ENCODE data around the gene STUM. TPM values are rescaled to one million over a fixed set of nuclear protein-coding genes. Genes with fewer than 3 reads are reported as not detected.

Gene STUM
- total and polyA plus RNA-seq, 10 of the 15 experiments (the other 5 are each of a cell fraction or from before 2014, with no cell fraction given): under 0.01 to 0.15 (median 0.09) TPM; not detected in 5

DNA sequence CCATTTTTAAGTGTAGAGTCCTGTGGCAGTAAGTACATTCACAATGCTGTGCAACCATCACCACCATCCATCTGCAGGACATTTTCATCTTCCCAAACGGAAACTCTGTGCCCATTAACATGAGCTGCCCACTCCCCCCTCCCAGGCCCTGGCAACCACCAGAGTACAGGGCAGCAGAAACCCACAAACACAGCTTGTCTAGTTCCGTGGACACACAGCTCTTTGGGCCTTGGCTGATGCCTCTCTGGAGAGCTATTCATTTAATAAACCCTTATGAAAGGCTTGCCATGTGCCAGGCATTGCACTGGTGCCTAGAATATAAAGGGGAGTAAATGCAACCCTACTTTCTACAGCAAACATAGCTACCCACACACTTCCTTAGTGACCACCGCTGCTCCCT lies 28.0 kb downstream of the STUM start:
- RAD21 ChIA-PET (ENCODE audit: unreplicated experiment): no interaction called here
- Histone ChIP-seq H3K4me3 (no peak overlapping the region), H3K9ac (ENCODE audit: control insufficient read depth, insufficient read depth, low read length) (no peak overlapping the region), H3K27me3 (replicated peaks in 1 of 2; ENCODE audit: control insufficient read depth in 2 of 2, insufficient read depth in 2 of 2, low read length in 1 of 2) (peaks cover 0 to 2% of the 10 kb centered on the region in 2 experiments; a peak in 1 of 4 replicates), H3K79me2 (ENCODE audit: control insufficient read depth, insufficient read depth, low read length) (no peaks in the 10 kb centered on the region), H3K27ac (ENCODE audit: control insufficient read depth, insufficient read depth) (no peak overlapping the region), H2AFZ (ENCODE audit: control insufficient read depth, low read depth, low read length) (no peak overlapping the region), H3K9me3 (replicated peaks; ENCODE audit: control insufficient read depth, insufficient read depth, low read length) (no peaks in the 10 kb centered on the region), H3K4me2 (ENCODE audit: control insufficient read depth, insufficient read depth) (no peak overlapping the region), H3K36me3 (ENCODE audit: control insufficient read depth in 2 of 2, insufficient read depth in 2 of 2, low read length in 1 of 2) (no peaks in the 10 kb centered on the region), H3K4me1 (ENCODE audit: control insufficient read depth, insufficient read depth, low read length) (no peaks in the 10 kb centered on the region), H4K20me1 (ENCODE audit: control insufficient read depth, insufficient read depth) (no peaks in the 10 kb centered on the region)
- CTCF ChIA-PET: no interaction called here
- FAIRE-seq: no peak
- no TSS peak for BruUV-seq (replicated peaks)
- in situ Hi-C loops (cut with MboI): no loop called here
- 11% methylated on average over 3 of the region's 3 CpGs for WGBS (ENCODE audit: insufficient coverage, insufficient replicate concordance, low lambda C conversion rate, missing lambda C conversion rate)
- SMC1A ChIA-PET (ENCODE audit: uncharacterized antibody, unreplicated experiment): no interaction called here
- no peak for DNase-seq (ENCODE audit: low read depth, low spot score)
- ATAC-seq: no peak
- POLR2A ChIA-PET: no interaction called here
- intact Hi-C loops (cut with micrococcal nuclease; ENCODE audit: unreplicated experiment): no loop called here
- TF ChIP-seq, protein P1, sequence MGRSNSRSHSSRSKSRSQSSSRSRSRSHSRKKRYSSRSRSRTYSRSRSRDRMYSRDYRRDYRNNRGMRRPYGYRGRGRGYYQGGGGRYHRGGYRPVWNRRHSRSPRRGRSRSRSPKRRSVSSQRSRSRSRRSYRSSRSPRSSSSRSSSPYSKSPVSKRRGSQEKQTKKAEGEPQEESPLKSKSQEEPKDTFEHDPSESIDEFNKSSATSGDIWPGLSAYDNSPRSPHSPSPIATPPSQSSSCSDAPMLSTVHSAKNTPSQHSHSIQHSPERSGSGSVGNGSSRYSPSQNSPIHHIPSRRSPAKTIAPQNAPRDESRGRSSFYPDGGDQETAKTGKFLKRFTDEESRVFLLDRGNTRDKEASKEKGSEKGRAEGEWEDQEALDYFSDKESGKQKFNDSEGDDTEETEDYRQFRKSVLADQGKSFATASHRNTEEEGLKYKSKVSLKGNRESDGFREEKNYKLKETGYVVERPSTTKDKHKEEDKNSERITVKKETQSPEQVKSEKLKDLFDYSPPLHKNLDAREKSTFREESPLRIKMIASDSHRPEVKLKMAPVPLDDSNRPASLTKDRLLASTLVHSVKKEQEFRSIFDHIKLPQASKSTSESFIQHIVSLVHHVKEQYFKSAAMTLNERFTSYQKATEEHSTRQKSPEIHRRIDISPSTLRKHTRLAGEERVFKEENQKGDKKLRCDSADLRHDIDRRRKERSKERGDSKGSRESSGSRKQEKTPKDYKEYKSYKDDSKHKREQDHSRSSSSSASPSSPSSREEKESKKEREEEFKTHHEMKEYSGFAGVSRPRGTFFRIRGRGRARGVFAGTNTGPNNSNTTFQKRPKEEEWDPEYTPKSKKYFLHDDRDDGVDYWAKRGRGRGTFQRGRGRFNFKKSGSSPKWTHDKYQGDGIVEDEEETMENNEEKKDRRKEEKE (IDR thresholded peaks at IDR 0.05): no peak
- no peak for TF ChIP-seq GATAD2B (conservative IDR thresholded peaks at IDR 0.05; ENCODE audit: low read depth)
- TF ChIP-seq HDAC6 (IDR thresholded peaks at IDR 0.05; ENCODE audit: unreplicated experiment): no peak
- TF ChIP-seq MEF2B (IDR thresholded peaks at IDR 0.05; ENCODE audit: partially characterized antibody, poor library complexity, severe bottlenecking): no peak
- TF ChIP-seq, protein P2, sequence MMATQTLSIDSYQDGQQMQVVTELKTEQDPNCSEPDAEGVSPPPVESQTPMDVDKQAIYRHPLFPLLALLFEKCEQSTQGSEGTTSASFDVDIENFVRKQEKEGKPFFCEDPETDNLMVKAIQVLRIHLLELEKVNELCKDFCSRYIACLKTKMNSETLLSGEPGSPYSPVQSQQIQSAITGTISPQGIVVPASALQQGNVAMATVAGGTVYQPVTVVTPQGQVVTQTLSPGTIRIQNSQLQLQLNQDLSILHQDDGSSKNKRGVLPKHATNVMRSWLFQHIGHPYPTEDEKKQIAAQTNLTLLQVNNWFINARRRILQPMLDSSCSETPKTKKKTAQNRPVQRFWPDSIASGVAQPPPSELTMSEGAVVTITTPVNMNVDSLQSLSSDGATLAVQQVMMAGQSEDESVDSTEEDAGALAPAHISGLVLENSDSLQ (IDR thresholded peaks at IDR 0.05): no peak
- TF ChIP-seq EED (IDR thresholded peaks at IDR 0.05; ENCODE audit: low read depth): no peak
- TF ChIP-seq CBFB (IDR thresholded peaks at IDR 0.05; ENCODE audit: low read depth): no peak
- TF ChIP-seq NBN (IDR thresholded peaks at IDR 0.05): no peak
- TF ChIP-seq MEF2A (IDR thresholded peaks at IDR 0.05; ENCODE audit: insufficient read depth, low read depth, low read length): no peak
- TF ChIP-seq, protein P3, sequence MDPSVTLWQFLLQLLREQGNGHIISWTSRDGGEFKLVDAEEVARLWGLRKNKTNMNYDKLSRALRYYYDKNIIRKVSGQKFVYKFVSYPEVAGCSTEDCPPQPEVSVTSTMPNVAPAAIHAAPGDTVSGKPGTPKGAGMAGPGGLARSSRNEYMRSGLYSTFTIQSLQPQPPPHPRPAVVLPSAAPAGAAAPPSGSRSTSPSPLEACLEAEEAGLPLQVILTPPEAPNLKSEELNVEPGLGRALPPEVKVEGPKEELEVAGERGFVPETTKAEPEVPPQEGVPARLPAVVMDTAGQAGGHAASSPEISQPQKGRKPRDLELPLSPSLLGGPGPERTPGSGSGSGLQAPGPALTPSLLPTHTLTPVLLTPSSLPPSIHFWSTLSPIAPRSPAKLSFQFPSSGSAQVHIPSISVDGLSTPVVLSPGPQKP (IDR thresholded peaks at IDR 0.05; ENCODE audit: low read depth, low read length): no peak
- TF ChIP-seq SUZ12 (IDR thresholded peaks at IDR 0.05; ENCODE audit: unreplicated experiment): no peak
- TF ChIP-seq, protein P4, sequence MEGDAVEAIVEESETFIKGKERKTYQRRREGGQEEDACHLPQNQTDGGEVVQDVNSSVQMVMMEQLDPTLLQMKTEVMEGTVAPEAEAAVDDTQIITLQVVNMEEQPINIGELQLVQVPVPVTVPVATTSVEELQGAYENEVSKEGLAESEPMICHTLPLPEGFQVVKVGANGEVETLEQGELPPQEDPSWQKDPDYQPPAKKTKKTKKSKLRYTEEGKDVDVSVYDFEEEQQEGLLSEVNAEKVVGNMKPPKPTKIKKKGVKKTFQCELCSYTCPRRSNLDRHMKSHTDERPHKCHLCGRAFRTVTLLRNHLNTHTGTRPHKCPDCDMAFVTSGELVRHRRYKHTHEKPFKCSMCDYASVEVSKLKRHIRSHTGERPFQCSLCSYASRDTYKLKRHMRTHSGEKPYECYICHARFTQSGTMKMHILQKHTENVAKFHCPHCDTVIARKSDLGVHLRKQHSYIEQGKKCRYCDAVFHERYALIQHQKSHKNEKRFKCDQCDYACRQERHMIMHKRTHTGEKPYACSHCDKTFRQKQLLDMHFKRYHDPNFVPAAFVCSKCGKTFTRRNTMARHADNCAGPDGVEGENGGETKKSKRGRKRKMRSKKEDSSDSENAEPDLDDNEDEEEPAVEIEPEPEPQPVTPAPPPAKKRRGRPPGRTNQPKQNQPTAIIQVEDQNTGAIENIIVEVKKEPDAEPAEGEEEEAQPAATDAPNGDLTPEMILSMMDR (IDR thresholded peaks at IDR 0.05 in 2 of 3, conservative IDR thresholded peaks at IDR 0.05 in 1 of 3; ENCODE audit: control insufficient read depth in 2 of 3, extremely low read depth in 1 of 3, insufficient read depth in 1 of 3, low read depth in 3 of 3, low read length in 3 of 3): no peak
- TF ChIP-seq NR2F1 (conservative IDR thresholded peaks at IDR 0.05): no peak
- TF ChIP-seq, protein P5, sequence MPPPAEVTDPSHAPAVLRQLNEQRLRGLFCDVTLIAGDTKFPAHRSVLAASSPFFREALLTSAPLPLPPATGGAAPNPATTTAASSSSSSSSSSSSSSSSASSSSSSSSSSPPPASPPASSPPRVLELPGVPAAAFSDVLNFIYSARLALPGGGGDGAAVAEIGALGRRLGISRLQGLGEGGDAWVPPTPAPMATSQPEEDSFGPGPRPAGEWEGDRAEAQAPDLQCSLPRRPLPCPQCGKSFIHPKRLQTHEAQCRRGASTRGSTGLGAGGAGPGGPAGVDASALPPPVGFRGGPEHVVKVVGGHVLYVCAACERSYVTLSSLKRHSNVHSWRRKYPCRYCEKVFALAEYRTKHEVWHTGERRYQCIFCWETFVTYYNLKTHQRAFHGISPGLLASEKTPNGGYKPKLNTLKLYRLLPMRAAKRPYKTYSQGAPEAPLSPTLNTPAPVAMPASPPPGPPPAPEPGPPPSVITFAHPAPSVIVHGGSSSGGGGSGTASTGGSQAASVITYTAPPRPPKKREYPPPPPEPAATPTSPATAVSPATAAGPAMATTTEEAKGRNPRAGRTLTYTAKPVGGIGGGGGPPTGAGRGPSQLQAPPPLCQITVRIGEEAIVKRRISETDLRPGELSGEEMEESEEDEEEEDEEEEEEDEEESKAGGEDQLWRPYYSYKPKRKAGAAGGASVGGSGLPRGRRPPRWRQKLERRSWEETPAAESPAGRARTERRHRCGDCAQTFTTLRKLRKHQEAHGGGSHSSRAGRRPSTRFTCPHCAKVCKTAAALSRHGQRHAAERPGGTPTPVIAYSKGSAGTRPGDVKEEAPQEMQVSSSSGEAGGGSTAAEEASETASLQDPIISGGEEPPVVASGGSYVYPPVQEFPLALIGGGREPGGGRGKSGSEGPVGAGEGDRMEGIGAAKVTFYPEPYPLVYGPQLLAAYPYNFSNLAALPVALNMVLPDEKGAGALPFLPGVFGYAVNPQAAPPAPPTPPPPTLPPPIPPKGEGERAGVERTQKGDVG (CRISPR knock-in tag; IDR thresholded peaks at IDR 0.05): no peak
- TF ChIP-seq STAT1 (conservative IDR thresholded peaks at IDR 0.05): no peak
